ENCODE results near the gene SMIM15.
"Not testable (repeated sequence)": the region's sequence is repeated elsewhere in the genome, so short reads cannot be mapped to it uniquely, and the experiment has no call there.

Gene SMIM15, protein sequence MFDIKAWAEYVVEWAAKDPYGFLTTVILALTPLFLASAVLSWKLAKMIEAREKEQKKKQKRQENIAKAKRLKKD

DNA sequence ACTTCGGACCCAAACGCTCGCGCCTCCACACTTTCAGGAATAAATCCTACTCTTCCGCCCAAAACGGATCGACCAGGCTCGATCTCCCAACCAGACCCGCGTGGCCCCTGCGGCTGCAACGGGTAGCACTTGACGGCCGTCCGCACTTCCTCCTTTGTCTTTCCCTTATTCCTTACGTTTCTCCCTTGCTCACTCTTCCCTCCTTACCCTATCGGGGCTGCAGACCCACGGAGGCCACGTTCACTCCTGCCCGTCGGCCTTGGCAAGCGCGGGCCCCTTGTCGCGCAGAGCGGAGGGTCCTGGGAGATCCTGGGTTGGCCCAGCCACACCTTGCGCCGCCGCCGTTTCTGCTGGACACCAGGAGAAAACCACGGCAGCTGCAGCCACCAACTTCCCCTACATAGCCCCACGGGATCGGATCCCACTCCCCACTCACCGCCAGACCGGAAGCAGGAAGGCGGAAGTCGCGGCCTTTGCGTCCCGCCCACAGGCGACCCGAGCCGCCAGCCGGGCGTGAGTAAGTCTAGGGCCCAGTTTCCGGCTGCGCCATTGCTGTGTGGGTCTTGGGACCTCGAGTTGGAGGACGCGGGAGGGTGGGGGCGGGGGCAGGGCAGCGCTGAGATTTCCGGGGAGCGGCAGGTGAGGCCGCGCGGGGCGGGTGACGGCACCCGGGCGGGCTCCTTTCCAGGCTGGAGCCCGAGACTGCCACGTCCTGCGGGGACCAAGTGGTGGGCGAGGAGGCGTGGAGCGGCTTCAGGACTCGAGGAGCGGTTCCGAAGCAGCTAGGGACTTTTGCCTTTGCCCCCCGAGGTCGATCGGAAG, at the start of gene SMIM15:
TSS of gene SMIM15 (minus strand) at position 459 of the 822 bp plus-strand sequence. CDS start 2,297 bp downstream, outside the sequence.
- DNase-seq, result peak; percentile 16 to 20

DNA sequence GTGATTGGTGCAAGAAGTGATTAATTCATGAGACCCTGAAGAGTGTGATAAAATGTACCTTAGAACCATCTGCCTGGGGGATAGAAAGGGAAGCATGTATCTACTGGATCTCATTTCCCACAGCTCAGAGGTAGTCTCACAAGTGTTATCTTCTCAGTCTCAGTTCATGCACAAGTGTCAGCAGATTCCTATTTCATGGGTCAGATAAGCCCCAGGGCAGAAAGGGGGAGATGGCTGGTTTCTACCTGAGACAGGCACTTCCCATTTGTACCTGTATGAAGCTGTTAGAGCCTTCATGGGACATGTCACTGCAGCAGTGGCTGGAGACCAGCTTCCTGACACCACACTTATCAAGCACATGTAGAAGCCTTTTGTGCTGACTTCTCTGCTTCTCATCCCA, 45.6 kb upstream of the SMIM15 start:
- DNase-seq, result no peak

DNA sequence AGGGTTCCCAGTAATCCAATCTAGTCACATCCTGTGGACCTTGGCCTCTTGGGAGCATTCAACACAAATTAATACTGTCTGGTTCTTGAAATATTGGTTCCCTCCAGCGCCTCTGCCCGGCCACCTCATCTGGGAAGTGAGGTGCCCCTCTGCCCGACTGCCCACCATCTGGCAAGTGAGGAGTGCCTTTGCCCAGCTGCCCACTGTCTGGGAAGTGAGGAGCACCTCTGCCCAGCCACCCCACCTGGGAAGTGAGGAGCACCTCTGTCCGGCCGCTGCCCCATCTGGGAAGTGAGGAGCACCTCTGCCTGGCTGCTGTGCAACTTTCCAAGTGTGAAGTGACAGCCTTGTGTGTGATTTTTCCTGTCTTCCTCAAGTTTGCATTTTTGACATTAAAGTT, 42.7 kb upstream of the SMIM15 start:
- DNase-seq, result no peak

DNA sequence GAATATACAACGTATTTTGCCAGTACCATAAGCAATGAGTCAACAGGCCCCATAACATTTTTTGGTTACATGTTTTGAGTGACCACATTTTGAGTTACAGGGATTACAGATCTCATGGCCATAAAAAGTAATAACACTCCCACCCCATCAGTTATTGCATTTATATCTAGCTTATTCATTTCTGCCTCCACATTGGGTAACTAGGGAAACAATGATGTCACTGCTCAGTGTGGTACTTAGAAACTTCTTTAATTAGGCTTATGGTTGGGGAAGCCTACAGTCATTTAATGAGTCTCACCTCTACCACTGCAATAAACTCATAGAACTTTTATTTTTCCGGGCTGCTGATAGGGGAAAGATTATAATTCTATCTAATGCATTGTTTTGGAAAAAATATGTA, 39.9 kb upstream of the SMIM15 start:
- no peak for DNase-seq

DNA sequence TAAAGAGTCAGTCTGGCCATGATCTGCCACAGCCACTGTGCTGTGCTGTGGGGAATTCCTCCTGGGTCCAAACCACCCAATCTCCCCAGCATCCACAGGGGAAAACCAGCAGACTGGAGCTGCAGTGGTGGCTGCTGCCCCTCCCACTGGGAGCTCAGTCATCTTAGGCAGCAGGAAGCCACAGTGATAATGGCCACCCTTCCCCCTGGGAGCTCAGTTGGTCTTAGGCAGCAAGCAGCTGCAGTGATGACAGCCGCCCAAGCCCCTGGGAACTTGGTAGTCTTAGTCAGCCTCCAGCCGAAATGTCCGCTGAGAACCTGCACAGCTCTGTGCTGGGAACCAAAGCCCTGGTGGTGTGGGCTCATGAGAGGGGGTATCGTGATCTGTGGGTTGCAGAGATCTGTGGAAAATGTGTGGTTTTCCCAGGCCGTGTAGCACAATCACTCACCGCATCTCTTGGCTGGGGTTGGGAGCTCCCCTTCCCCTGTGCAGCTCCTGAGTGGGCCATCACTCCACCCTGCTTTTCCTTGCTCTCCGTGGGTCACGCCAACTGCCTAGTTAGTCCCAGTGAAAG, 38.4 kb upstream of the SMIM15 start:
- no peak for DNase-seq

DNA sequence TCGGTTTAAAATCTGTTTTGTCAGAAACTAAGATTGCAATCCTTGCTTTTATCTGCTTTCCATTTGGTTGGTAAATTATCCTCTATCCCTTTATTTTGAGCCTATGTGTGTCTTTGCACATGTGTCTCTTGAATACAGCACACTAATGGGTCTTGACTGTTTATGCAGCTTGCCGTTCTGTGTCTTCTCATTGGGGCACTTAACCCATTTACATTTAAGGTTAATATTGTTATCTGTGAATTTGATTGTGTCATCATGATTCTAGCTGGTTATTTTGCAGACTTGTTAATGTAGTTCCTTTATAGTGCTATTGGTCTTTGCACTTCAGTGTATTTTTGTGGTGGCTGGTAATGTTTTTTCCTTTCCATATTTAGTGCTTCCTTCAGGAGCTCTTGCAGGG, 36.3 kb upstream of the SMIM15 start:
- no peak for DNase-seq

GRCh38 chr5:61187826-61188225, 25.6 kb upstream of the SMIM15 start:
- not testable (repeated sequence) for DNase-seq

DNA sequence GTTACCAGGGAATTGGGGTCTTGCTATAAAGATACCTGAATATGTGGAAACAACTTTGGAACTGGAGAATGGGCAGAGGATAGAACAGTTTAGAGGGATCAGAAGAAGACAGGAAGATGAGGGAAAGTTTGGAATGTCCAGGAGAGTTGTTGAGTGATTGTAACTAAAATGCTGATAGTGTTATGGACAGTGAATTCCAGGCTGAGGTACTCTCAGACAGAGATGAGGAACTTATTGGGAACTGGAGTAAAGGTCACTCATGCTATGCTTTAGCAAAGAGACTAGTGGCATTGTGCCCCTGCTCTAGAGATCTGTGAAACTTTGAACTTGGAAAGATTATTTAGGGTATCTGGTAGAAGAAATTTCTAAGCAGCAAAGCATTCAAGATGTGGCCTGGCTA, 25.1 kb upstream of the SMIM15 start:
- not testable (repeated sequence) for DNase-seq

DNA sequence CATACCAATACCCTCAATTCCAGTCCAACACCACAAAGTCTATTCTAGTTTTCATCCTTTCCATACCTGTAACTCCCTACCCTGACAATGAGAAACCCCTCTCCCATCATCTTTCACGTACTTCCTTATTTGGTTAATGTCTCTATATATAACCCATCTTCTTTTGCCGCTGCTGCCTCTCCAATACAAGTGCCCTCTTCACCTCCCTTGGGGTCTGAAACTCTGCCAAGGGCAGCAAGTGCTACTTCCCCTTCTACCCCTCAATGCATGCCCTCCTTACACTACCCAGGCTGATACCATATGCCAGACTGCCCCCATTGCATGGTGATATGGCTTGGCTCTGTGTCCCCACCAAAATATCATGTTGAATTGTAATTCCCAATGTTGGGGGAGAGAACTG, 24.4 kb upstream of the SMIM15 start:
- no peak for DNase-seq

GRCh38 chr5:61184708-61185107, 22.4 kb upstream of the SMIM15 start:
- no peak for DNase-seq

DNA sequence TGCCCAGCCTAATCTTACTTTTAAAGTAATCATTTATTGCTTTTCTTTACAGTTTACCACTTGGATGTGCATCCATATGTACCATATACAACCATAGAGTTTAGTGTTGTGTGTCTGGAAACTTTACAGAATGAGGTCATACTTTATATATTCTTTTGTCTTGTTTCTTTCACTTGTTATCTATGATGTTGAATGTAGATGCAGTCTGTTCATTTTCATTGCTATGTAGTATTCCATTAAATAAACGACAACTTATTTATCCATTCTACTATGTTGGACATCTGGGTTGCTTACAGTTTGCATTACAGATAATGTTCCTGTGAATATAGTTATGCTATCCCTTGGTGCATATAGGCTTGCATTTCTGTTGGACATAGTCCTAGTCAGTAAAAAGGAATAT, 21.3 kb upstream of the SMIM15 start:
- DNase-seq, result no peak

DNA sequence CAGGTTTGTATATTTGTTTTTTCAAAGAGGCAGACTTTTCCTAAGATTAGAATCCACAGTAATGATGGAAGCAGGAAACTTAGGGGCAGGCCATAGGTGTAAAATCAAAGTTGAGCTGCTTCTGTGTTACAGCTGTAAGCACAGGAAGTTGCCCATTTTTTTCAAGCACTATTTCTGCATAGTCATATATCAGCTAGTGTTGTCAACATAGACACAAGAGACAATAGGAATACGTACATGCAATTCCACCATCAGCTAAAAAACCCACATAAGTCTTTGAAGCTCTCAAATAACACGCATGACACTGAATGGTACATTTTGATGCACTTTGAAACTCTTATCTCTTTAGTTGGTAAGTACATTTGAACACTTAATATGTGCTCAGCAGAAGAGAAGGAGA, 20.2 kb upstream of the SMIM15 start:
- no peak for DNase-seq

- no peak for DNase-seq
Observed at GRCh38 chr5:61180886-61181285, 18.6 kb upstream of the SMIM15 start.

DNA sequence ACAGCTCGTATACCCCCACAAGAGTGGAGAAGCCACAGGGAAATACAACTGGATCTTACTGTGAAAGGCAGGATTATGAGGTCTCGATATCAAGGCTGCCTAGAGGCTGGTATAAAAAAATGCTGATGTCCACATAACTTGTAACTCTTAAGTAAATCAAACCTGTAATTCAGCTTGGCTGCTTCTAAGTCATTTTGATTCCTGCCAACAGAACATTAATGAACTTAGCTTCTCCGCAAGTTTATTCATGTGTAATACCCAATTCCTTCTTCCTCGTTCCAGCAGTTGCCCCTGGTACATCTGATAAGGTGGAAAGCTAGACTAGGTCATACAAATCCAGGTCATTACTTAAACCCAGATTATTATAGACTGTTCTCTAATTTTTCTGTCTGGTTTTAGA, 16.4 kb upstream of the SMIM15 start:
- no peak for DNase-seq

GRCh38 chr5:61177716-61178115, 15.4 kb upstream of the SMIM15 start:
- DNase-seq, result no peak

DNA sequence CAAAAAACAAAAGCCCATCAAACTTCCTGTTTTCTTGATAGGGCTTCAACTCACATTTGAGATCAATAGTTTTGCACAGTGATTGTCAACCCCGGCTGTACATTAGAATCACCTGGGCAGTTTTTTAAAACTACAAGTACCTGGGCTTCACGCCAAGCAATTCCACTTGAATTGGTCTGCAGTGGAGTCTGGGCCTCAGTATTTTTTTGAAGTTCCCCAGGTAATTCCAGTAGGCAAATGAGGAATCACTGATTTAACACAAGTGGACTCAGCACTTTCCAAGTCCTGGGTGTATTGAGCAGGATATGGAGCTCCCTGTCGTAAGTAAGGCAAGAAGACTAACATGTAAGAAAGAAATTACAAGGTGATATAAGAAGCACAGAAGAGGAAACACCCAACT, 14.8 kb upstream of the SMIM15 start:
- no peak for DNase-seq

GRCh38 chr5:61176631-61177030, 14.4 kb upstream of the SMIM15 start:
- no peak for DNase-seq

DNA sequence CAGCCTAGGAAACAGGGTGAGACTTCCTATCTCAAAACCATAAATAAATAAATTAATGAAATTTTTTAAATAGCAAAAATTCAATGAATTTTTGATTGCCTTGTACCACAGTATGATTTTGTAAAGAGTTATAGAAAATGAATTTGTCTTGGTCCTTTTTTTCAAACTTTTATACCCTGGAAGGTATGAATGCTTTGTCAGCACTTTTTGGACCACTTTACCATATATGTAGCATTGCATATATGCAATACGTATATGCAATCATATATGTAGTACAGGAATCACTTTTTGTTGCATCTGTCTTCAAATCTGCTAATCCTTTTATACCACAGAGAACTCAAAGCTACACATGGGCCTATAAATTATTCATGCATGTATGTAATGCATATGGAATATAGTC, 9.2 kb upstream of the SMIM15 start:
- DNase-seq, result no peak

GRCh38 chr5:61168951-61169350, 6.7 kb upstream of the SMIM15 start:
- DNase-seq, result no peak

GRCh38 chr5:61167382-61167781, 5.1 kb upstream of the SMIM15 start:
- DNase-seq, result no peak

GRCh38 chr5:61163905-61164304, 1.6 kb upstream of the SMIM15 start:
- no peak for DNase-seq

- no peak for DNase-seq
Observed at GRCh38 chr5:61162832-61163567, 732 bp upstream of the SMIM15 start.

DNA sequence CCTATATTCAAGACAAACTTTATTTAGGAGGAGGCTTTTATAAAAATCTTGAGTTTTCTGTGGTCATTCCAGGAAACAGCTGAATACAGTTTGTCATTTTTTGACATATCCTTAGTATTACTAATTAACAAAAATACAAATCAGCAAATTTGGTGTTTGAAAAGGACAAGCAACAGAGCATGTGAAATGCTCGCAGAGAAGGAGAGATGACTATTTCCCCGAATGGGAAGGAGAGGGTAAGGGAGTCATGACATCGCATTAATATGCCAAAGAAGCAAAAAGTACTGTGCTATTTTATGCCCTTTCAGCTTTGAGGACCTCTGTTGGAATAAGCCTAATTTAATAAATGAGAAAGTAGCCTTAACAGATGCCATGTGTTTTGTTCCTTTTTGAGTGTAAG, 1.8 kb downstream of the SMIM15 start:
- DNase-seq, result no peak

GRCh38 chr5:61159836-61160235, 2.4 kb downstream of the SMIM15 start:
- DNase-seq, result peak; percentile 18 to 41
